Colonic mucosa (tissue), 4 donors: ENCODE data around the gene MORC4. TPM values are rescaled to one million over a fixed set of nuclear protein-coding genes. Genes with fewer than 3 reads are reported as not detected.
A peak's percentile ranks its signal among the peaks of the same experiment; 100 is the strongest.

ENCODE experiments used
- DNase-seq: peaks from one replicate; pipeline ENCODE4 v3.0.0-alpha.2; 2020
- H3K27ac ChIP-seq: fragments of 200-600 bp; one replicate; pipeline ENCODE4 v1.8.0; 2021
- H3K27me3 ChIP-seq: fragments of 200-600 bp; one replicate; pipeline ENCODE4 v1.8.0; 2021
- H3K36me3 ChIP-seq: fragments of 200-600 bp; one replicate; pipeline ENCODE4 v1.8.0; 2021
- H3K4me1 ChIP-seq: fragments of 200-600 bp; one replicate; pipeline ENCODE4 v1.8.0; 2021; ENCODE audit warnings: mild to moderate bottlenecking
- H3K4me3 ChIP-seq: fragments of 200-600 bp; one replicate; pipeline ENCODE4 v1.8.0; 2021
- H3K9ac ChIP-seq, 2 donors: one replicate each; pipeline ENCODE4 v1.7.0; 2013; ENCODE audit warnings: control low read depth in 2 of 2, low read depth in 2 of 2, low read length in 2 of 2
- H3K9me3 ChIP-seq: fragments of 200-600 bp; one replicate; pipeline ENCODE4 v1.8.0; 2021
- intact Hi-C: fragments of 100-400 bp; cut with DNase I; formaldehyde crosslinking; loops from one replicate; pipeline ENCODE4 v1.14.1; 2022
- total RNA-seq, 2 donors: library from RNA; stranded (reverse); fragmentation: NEBNext Ultra II Directional in 1 of 2; extraction: Animal tissue kit (Norgen Biotek cat#: 25700) in 1 of 2; gene quantifications; one replicate each; pipeline ENCODE4 v1.2.1, GENCODE V29; 2021
- TF ChIP-seq, protein P1 (sequence below): fragments of 200-600 bp; IDR thresholded peaks from one replicate; pipeline ENCODE4 v1.8.0; 2022; ENCODE audit warnings: antibody characterized with exemption, mild to moderate bottlenecking
- donor health status: healthy.
- donor health status: DM: no; HTN: no; CAD: no.
- donor health status: DM: no; HTN: no; CAD: no.

Gene MORC4
- total RNA-seq, 2 donors from 2014 or later: 11.2 to 11.3 TPM

GRCh38 chrX:106952988-106953387, 47.0 kb downstream of the MORC4 start:
- no peaks in the 10 kb centered on the region for H3K4me1 ChIP-seq
- H3K9ac ChIP-seq: no peak overlapping the region
- H3K27ac ChIP-seq: no peak overlapping the region
- H3K9me3 ChIP-seq: no peaks in the 10 kb centered on the region
- intact Hi-C loops: loop anchor here (5.0 kb wide), 1 partner anchor 56 kb away; no protein-coding TSS in a partner anchor
- TF ChIP-seq, protein P1, sequence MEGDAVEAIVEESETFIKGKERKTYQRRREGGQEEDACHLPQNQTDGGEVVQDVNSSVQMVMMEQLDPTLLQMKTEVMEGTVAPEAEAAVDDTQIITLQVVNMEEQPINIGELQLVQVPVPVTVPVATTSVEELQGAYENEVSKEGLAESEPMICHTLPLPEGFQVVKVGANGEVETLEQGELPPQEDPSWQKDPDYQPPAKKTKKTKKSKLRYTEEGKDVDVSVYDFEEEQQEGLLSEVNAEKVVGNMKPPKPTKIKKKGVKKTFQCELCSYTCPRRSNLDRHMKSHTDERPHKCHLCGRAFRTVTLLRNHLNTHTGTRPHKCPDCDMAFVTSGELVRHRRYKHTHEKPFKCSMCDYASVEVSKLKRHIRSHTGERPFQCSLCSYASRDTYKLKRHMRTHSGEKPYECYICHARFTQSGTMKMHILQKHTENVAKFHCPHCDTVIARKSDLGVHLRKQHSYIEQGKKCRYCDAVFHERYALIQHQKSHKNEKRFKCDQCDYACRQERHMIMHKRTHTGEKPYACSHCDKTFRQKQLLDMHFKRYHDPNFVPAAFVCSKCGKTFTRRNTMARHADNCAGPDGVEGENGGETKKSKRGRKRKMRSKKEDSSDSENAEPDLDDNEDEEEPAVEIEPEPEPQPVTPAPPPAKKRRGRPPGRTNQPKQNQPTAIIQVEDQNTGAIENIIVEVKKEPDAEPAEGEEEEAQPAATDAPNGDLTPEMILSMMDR: peak; percentile 32
- H3K36me3 ChIP-seq: no peaks in the 10 kb centered on the region
- no peaks in the 10 kb centered on the region for H3K27me3 ChIP-seq
- H3K4me3 ChIP-seq: no peak overlapping the region
- no peak for DNase-seq

DNA sequence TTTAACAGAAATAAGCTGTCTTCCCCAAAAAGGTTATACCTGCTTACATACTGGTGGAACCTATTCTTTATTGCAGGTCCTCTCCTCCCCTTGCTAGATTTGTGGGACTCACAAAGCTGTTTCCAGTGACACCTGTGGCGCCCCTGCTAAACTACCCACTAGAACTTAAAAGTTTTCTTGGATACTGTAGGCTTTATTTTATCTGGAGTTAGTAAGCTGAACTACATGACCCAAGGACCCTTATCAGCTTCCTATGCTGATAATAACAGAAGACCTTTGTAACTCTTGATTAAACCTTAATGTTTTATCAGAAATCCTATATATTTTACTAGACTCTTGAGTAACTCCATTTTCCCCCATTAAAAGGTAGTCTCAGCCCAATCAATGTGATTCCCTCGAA, 47.5 kb downstream of the MORC4 start:
- H3K36me3 ChIP-seq: no peaks in the 10 kb centered on the region
- TF ChIP-seq, protein P1: no peak
- DNase-seq: no peak
- H3K4me1 ChIP-seq: no peaks in the 10 kb centered on the region
- no peak overlapping the region for H3K27ac ChIP-seq
- no peaks in the 10 kb centered on the region for H3K9me3 ChIP-seq
- H3K4me3 ChIP-seq: no peak overlapping the region
- no peaks in the 10 kb centered on the region for H3K27me3 ChIP-seq
- H3K9ac ChIP-seq: no peak overlapping the region
- intact Hi-C loops: loop anchor here (5.0 kb wide), 1 partner anchor 55 kb away; no protein-coding TSS in a partner anchor

GRCh38 chrX:106952089-106952488, 47.9 kb downstream of the MORC4 start:
- no peak overlapping the region for H3K4me3 ChIP-seq
- H3K27ac ChIP-seq: no peak overlapping the region
- H3K36me3 ChIP-seq: no peaks in the 10 kb centered on the region
- H3K9me3 ChIP-seq: no peaks in the 10 kb centered on the region
- H3K27me3 ChIP-seq: no peaks in the 10 kb centered on the region
- no peaks in the 10 kb centered on the region for H3K4me1 ChIP-seq
- intact Hi-C loops: loop anchor here (5.0 kb wide), 1 partner anchor 55 kb away; no protein-coding TSS in a partner anchor
- no peak overlapping the region for H3K9ac ChIP-seq
- TF ChIP-seq, protein P1: no peak
- DNase-seq: no peak

DNA sequence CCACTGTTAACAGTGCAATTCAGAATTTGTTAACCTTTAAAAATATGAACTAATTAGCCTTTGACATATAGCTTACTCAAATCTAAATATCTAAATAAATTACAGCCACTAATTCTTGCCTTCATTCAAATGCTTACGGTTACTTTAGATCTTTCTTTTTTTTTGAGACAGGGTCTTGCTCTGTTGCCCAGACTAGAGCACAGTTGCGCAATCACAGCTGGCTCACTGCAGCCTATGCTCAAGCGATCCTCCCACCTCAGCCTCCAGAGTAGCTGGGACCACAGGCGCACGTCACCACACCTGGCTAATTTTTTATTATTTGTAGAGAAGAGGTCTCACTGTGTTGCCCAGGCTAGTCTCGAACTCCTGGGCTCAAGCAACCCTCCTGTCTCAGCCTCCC, 48.8 kb downstream of the MORC4 start:
- TF ChIP-seq, protein P1: no peak
- H3K36me3 ChIP-seq: no peaks in the 10 kb centered on the region
- DNase-seq: no peak
- H3K27me3 ChIP-seq: no peaks in the 10 kb centered on the region
- H3K9me3 ChIP-seq: no peaks in the 10 kb centered on the region
- H3K4me3 ChIP-seq: no peak overlapping the region
- intact Hi-C loops: loop anchor here (5.0 kb wide), 1 partner anchor 54 kb away; no protein-coding TSS in a partner anchor
- H3K9ac ChIP-seq: no peak overlapping the region
- no peaks in the 10 kb centered on the region for H3K4me1 ChIP-seq
- no peak overlapping the region for H3K27ac ChIP-seq

DNA sequence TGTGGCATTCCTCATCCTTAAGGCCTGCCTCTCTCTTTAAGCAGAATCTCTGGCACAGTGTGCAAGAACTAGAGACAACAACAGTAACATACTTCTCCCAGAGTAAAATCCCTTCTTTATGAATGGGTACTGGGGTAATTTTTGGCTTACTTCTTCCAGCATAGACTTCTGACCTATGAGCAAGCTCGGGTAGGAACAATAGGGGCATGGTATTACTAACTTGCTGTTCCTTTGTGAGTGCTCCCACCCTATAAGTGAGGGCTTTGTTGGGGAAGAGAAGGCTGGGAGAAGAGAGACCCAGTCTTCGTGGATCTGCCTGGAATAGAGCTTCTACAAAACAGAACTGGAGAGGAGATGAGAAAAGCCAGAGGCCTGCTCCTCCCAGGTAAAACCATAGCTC, 49.6 kb downstream of the MORC4 start:
- no peak for DNase-seq
- H3K9me3 ChIP-seq: no peaks in the 10 kb centered on the region
- H3K4me1 ChIP-seq: no peaks in the 10 kb centered on the region
- no peak overlapping the region for H3K4me3 ChIP-seq
- H3K27me3 ChIP-seq: no peaks in the 10 kb centered on the region
- no peak overlapping the region for H3K9ac ChIP-seq
- intact Hi-C loops: loop anchor here (5.0 kb wide), 1 partner anchor 53 kb away; no protein-coding TSS in a partner anchor
- H3K36me3 ChIP-seq: no peaks in the 10 kb centered on the region
- no peak overlapping the region for H3K27ac ChIP-seq
- TF ChIP-seq, protein P1: no peak
